HG03175 (cell line): ENCODE data around the gene CCDC91.

ENCODE experiments used
- ATAC-seq: cut with Tn5 transposase; IDR thresholded peaks from one replicate; pipeline ENCODE4 v1.9.1; 2021; ENCODE audit warnings: mild to moderate bottlenecking, moderate library complexity; ENCODE audit not compliant: unreplicated experiment

CCDC91 gene

GRCh38 chr12:28569698-28570411 lies 379.6 kb downstream of the CCDC91 start:
- no peak for ATAC-seq

- no peak for ATAC-seq
Measured at GRCh38 chr12:28570811-28571210, 380.6 kb downstream of the CCDC91 start.

- ATAC-seq, result no peak
Measured at GRCh38 chr12:28574746-28575592, 384.7 kb downstream of the CCDC91 start.

GRCh38 chr12:28575593-28576205 lies 385.4 kb downstream of the CCDC91 start:
- no peak for ATAC-seq

GRCh38 chr12:28578361-28578760 lies 388.1 kb downstream of the CCDC91 start:
- no peak for ATAC-seq

- no peak for ATAC-seq
Measured at GRCh38 chr12:28578833-28579252, 388.6 kb downstream of the CCDC91 start.

GRCh38 chr12:28582672-28583376 lies 392.6 kb downstream of the CCDC91 start:
- ATAC-seq, result no peak

- ATAC-seq, result no peak
Measured at GRCh38 chr12:28583701-28584261, 393.5 kb downstream of the CCDC91 start.

GRCh38 chr12:28585146-28585545 lies 394.9 kb downstream of the CCDC91 start:
- ATAC-seq, result no peak

GRCh38 chr12:28586481-28586880 lies 396.2 kb downstream of the CCDC91 start:
- no peak for ATAC-seq

GRCh38 chr12:28591831-28592230 lies 401.6 kb downstream of the CCDC91 start:
- no peak for ATAC-seq
